ENCODE data around the gene HCRTR2.
"Not testable (repeated sequence)": the region's sequence is repeated elsewhere in the genome, so short reads cannot be mapped to it uniquely, and the experiment has no call there.

The HCRTR2 gene

DNA sequence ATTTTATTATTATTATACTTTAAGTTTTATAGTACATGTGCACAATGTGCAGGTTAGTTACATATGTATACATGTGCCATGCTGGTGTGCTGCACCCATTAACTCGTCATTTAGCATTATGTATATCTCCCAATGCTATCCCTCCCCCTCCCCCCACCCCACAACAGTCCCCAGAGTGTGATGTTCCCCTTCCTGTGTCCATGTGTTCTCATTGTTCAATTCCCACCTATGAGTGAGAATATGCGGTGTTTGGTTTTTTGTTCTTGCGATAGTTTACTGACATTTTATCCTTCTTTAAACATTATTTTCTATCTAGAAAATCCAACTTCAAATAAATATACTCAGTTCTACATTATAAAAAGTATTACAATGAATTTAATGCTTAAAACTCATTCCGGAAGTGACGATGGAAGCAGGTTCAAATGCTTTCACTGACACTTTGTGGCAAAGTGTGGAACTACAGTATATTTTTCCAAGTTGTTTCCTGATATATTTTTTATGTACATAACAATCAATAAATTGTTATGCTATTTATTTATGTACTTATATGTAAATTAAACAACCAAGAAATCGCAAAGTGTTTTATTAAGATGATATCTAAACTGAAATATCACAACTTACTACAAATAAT is 66.8 kb downstream of the HCRTR2 start:
- H3K4me3 ChIP-seq (replicated peaks; ENCODE audit: insufficient read depth, low read length); H3K27me3 ChIP-seq (ENCODE audit: insufficient read depth, poor library complexity, severe bottlenecking); DNase-seq (ENCODE audit: low read depth in 1 of 2, low spot score in 1 of 2); H3K27ac ChIP-seq (replicated peaks): not testable (repeated sequence)
- TF ChIP-seq, protein P1, sequence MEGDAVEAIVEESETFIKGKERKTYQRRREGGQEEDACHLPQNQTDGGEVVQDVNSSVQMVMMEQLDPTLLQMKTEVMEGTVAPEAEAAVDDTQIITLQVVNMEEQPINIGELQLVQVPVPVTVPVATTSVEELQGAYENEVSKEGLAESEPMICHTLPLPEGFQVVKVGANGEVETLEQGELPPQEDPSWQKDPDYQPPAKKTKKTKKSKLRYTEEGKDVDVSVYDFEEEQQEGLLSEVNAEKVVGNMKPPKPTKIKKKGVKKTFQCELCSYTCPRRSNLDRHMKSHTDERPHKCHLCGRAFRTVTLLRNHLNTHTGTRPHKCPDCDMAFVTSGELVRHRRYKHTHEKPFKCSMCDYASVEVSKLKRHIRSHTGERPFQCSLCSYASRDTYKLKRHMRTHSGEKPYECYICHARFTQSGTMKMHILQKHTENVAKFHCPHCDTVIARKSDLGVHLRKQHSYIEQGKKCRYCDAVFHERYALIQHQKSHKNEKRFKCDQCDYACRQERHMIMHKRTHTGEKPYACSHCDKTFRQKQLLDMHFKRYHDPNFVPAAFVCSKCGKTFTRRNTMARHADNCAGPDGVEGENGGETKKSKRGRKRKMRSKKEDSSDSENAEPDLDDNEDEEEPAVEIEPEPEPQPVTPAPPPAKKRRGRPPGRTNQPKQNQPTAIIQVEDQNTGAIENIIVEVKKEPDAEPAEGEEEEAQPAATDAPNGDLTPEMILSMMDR (IDR thresholded peaks at IDR 0.05; ENCODE audit: insufficient read depth, low read length), result peak; percentile 33

DNA sequence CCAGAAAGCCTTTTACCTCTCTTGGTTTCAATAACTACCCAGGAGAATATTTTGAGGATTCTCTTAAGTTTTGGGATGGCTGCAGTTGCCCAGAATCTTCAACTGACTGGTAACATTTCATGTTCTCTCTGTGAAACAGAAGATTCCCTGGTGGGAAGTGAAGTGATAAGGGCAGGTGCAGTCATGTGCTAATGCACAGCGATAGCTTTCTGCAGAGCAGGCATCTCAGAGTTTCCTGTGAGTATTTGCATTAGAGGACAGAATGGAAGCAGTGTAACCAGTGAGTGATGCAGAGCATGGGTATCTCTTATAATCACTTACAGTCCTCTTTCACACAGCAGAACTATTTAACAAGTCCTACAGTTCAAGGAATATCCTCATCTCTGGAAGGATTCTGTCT is 76.1 kb downstream of the HCRTR2 start:
- H3K27me3 ChIP-seq (ENCODE audit: insufficient read depth, poor library complexity, severe bottlenecking), result no peaks in the 10 kb centered on the region
- no peak overlapping the region for H3K4me3 ChIP-seq (replicated peaks; ENCODE audit: insufficient read depth, low read length)
- H3K27ac ChIP-seq (replicated peaks), result no peak overlapping the region
- DNase-seq (ENCODE audit: low read depth in 1 of 2, low spot score in 1 of 2), result no peak
- TF ChIP-seq, protein P2, sequence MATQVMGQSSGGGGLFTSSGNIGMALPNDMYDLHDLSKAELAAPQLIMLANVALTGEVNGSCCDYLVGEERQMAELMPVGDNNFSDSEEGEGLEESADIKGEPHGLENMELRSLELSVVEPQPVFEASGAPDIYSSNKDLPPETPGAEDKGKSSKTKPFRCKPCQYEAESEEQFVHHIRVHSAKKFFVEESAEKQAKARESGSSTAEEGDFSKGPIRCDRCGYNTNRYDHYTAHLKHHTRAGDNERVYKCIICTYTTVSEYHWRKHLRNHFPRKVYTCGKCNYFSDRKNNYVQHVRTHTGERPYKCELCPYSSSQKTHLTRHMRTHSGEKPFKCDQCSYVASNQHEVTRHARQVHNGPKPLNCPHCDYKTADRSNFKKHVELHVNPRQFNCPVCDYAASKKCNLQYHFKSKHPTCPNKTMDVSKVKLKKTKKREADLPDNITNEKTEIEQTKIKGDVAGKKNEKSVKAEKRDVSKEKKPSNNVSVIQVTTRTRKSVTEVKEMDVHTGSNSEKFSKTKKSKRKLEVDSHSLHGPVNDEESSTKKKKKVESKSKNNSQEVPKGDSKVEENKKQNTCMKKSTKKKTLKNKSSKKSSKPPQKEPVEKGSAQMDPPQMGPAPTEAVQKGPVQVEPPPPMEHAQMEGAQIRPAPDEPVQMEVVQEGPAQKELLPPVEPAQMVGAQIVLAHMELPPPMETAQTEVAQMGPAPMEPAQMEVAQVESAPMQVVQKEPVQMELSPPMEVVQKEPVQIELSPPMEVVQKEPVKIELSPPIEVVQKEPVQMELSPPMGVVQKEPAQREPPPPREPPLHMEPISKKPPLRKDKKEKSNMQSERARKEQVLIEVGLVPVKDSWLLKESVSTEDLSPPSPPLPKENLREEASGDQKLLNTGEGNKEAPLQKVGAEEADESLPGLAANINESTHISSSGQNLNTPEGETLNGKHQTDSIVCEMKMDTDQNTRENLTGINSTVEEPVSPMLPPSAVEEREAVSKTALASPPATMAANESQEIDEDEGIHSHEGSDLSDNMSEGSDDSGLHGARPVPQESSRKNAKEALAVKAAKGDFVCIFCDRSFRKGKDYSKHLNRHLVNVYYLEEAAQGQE (IDR thresholded peaks at IDR 0.05; ENCODE audit: insufficient replicate concordance, low read depth), result no peak
- TF ChIP-seq, protein P1 (IDR thresholded peaks at IDR 0.05; ENCODE audit: insufficient read depth, low read length), result no peak
- TF ChIP-seq SPI1 (IDR thresholded peaks at IDR 0.05; ENCODE audit: borderline replicate concordance, low read depth) (no peak), POLR2AphosphoS5 (IDR thresholded peaks at IDR 0.05; ENCODE audit: low read depth) (no peak), GABPA (IDR thresholded peaks at IDR 0.05; ENCODE audit: low read depth) (no peak)

DNA sequence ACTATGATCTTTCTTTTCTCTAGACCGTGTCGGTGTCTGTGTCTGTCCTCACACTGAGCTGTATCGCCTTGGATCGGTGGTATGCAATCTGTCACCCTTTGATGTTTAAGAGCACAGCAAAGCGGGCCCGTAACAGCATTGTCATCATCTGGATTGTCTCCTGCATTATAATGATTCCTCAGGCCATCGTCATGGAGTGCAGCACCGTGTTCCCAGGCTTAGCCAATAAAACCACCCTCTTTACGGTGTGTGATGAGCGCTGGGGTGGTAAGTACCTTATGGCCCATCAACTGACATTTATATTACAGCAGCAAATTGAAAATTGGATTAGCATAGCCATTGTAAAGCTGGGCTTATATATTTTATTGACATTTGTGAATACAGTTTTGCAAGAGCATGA is 80.8 kb downstream of the HCRTR2 start:
- H3K4me3 ChIP-seq (replicated peaks; ENCODE audit: insufficient read depth, low read length), result no peak overlapping the region
- DNase-seq (ENCODE audit: low read depth in 1 of 2, low spot score in 1 of 2), result no peak
- H3K27me3 ChIP-seq (ENCODE audit: insufficient read depth, poor library complexity, severe bottlenecking), result no peaks in the 10 kb centered on the region
- no peak for TF ChIP-seq POLR2AphosphoS5 (IDR thresholded peaks at IDR 0.05; ENCODE audit: low read depth)
- TF ChIP-seq, protein P1 (IDR thresholded peaks at IDR 0.05; ENCODE audit: insufficient read depth, low read length), result no peak
- no peak for TF ChIP-seq SPI1 (IDR thresholded peaks at IDR 0.05; ENCODE audit: borderline replicate concordance, low read depth)
- TF ChIP-seq GABPA (IDR thresholded peaks at IDR 0.05; ENCODE audit: low read depth), result no peak
- TF ChIP-seq, protein P2 (IDR thresholded peaks at IDR 0.05; ENCODE audit: insufficient replicate concordance, low read depth), result no peak
- no peak overlapping the region for H3K27ac ChIP-seq (replicated peaks)

DNA sequence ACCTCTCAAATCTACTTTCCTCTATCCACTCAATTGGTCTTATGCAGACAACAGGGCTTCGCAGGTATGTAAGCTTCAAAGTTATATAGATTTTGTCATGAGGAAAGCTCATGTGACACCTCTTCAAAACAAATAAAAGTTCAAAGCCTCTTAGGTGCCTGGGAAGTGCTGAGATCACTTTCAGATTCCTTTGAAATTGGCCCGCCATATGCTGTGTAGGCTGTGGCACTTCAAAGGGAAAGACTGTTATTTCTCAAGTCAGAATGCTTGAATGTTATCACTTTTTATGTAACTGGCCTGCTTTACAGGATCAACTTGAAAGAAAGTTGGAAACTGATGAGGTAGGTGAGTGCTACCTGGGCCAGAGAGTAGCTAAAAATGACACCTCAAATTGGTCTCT is 85.9 kb downstream of the HCRTR2 start:
- TF ChIP-seq, protein P1 (IDR thresholded peaks at IDR 0.05; ENCODE audit: insufficient read depth, low read length), result no peak
- no peak for TF ChIP-seq SPI1 (IDR thresholded peaks at IDR 0.05; ENCODE audit: borderline replicate concordance, low read depth)
- no peak for TF ChIP-seq POLR2AphosphoS5 (IDR thresholded peaks at IDR 0.05; ENCODE audit: low read depth)
- TF ChIP-seq, protein P2 (IDR thresholded peaks at IDR 0.05; ENCODE audit: insufficient replicate concordance, low read depth), result no peak
- TF ChIP-seq GABPA (IDR thresholded peaks at IDR 0.05; ENCODE audit: low read depth), result no peak
- no peaks in the 10 kb centered on the region for H3K27me3 ChIP-seq (ENCODE audit: insufficient read depth, poor library complexity, severe bottlenecking)
- no peak overlapping the region for H3K27ac ChIP-seq (replicated peaks)
- no peak overlapping the region for H3K4me3 ChIP-seq (replicated peaks; ENCODE audit: insufficient read depth, low read length)
- DNase-seq (ENCODE audit: low read depth in 1 of 2, low spot score in 1 of 2), result no peak

Data from HL-60 (cell line).